ENCODE results near the gene ANKRD10.

- TF ChIP-seq CTCF (IDR thresholded peaks at IDR 0.05; ENCODE audit: borderline replicate concordance, extremely low read depth, low read length, poor library complexity, severe bottlenecking) (no peak), EZH2 (IDR thresholded peaks at IDR 0.05; ENCODE audit: borderline replicate concordance, low read depth, low read length, severe bottlenecking) (no peak)
Observed at GRCh38 chr13:110920038-110920437, 5.2 kb upstream of the ANKRD10 start.
